Measurements from ENCODE around the gene TIGD4. TPM values are rescaled to one million over a fixed set of nuclear protein-coding genes. Genes with fewer than 3 reads are reported as not detected.

Gene TIGD4
- total and polyA plus RNA-seq, 2 of the 8 experiments (the other 6 are each of a cell fraction or from before 2014, with no cell fraction given), result 0.42 to 2.3 TPM

DNA sequence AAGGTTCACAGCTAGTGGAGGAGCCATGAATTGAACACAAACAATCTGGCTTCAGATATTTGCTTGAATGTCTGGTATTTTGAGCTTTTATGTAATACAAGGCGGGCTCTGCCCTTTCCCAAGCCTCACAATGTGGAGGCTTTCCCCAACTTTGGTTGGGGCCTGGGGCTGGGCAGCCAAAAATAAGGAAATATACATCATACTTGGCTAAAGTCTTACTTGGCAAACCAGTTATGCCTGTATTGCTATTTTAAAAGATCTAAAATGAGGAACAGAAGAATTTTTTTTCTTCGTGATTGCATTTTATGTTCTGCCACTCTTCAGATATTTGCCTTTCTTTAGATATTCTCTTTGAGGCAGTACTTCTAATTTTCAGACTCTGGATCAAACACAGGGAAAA, 26.3 kb upstream of the TIGD4 start:
- 89% methylated on average over 2 of the region's 2 CpGs; no CpG with 5 or more reads in 1 of the 2 experiments for WGBS, 2 experiments (ENCODE audit: extremely low coverage in 1 of 2, insufficient coverage in 1 of 2, insufficient read length in 1 of 2, insufficient replicate concordance in 2 of 2, low coverage in 1 of 2, low lambda C conversion rate in 2 of 2, missing lambda C conversion rate in 1 of 2)
- H3K9ac ChIP-seq (replicated peaks in 1 of 4; ENCODE audit: extremely low read depth in 1 of 4, low read depth in 3 of 4, low read length in 3 of 4), result no peak overlapping the region
- no peak overlapping the region for H2AFZ ChIP-seq (ENCODE audit: low read length)
- ChIA-PET POLR2A (ENCODE audit: partially characterized antibody) (no interaction called here), CTCF (ENCODE audit: partially characterized antibody) (interaction anchor here (0.6 to 1.2 kb wide), 4 partner anchors 22 to 627 kb away, joined by 3 to 5 read pairs (median 4); no protein-coding TSS in a partner anchor)
- H3K23me2 ChIP-seq (ENCODE audit: low read depth, low read length), result no peaks in the 10 kb centered on the region
- H2BK5ac ChIP-seq (ENCODE audit: low read depth, low read length), result no peak overlapping the region
- H3K79me1 ChIP-seq (ENCODE audit: low read depth, low read length), result no peaks in the 10 kb centered on the region; the same call in 1 of the 2 replicates
- H3K27ac ChIP-seq (ENCODE audit: low read depth, low read length), result no peak overlapping the region
- no peak overlapping the region for H3K18ac ChIP-seq (ENCODE audit: extremely low read depth, low read length)
- H4K20me1 ChIP-seq (replicated peaks in 1 of 2; ENCODE audit: control insufficient read depth in 1 of 2, insufficient read depth in 2 of 2, low read length in 2 of 2), result no peaks in the 10 kb centered on the region
- H3K4me3 ChIP-seq (ENCODE audit: extremely low read depth in 1 of 4, insufficient read depth in 2 of 4, low read depth in 3 of 4, low read length in 4 of 4), result no peak overlapping the region
- no peak overlapping the region for H3K56ac ChIP-seq (replicated peaks; ENCODE audit: insufficient read length, low read depth, low read length)
- H3K79me2 ChIP-seq (ENCODE audit: control insufficient read depth in 1 of 2, insufficient read depth in 2 of 2, low read length in 2 of 2), result peaks cover 0 to 65% of the 10 kb centered on the region in 2 experiments; a peak in 2 of 4 replicates
- H2BK12ac ChIP-seq (ENCODE audit: low read depth, low read length), result no peak overlapping the region
- H4K91ac ChIP-seq (replicated peaks; ENCODE audit: insufficient read length, low read length), result no peak overlapping the region
- H3K4me2 ChIP-seq (ENCODE audit: insufficient read depth in 1 of 2, low read depth in 2 of 2, low read length in 2 of 2), result no peak overlapping the region
- H2BK120ac ChIP-seq (replicated peaks; ENCODE audit: low read depth, low read length), result no peak overlapping the region
- TF ChIP-seq SAP30 (IDR thresholded peaks at IDR 0.05; ENCODE audit: insufficient read depth, insufficient replicate concordance, low read length), result no peak
- TF ChIP-seq TBP (IDR thresholded peaks at IDR 0.05; ENCODE audit: low read depth, low read length), result no peak
- TF ChIP-seq CTBP2 (IDR thresholded peaks at IDR 0.05; ENCODE audit: borderline replicate concordance, insufficient read depth, insufficient read length, low read length), result no peak
- TF ChIP-seq CBX8 (IDR thresholded peaks at IDR 0.05; ENCODE audit: borderline replicate concordance, low read depth, low read length), result no peak
- TF ChIP-seq SIN3A (conservative IDR thresholded peaks at IDR 0.05 in 1 of 2, IDR thresholded peaks at IDR 0.05 in 1 of 2; ENCODE audit: low read depth in 1 of 2, low read length in 2 of 2), result no peak
- no peak for TF ChIP-seq ZNF274 (IDR thresholded peaks at IDR 0.05; ENCODE audit: borderline replicate concordance, extremely low read depth, low read length)
- no peak for TF ChIP-seq CHD2 (IDR thresholded peaks at IDR 0.05; ENCODE audit: low read length)
- no peak for TF ChIP-seq EGR1 (IDR thresholded peaks at IDR 0.05; ENCODE audit: borderline replicate concordance, low read depth, low read length)
- FAIRE-seq (no peak), DNase-seq (ENCODE audit: low read depth in 1 of 2, low spot score in 2 of 2) (no peak)
- H2BK15ac ChIP-seq (ENCODE audit: low read length), result no peak overlapping the region
- no peak overlapping the region for H4K5ac ChIP-seq (ENCODE audit: insufficient read length, low read depth, low read length)
- H3K4ac ChIP-seq (replicated peaks; ENCODE audit: insufficient read length, low read depth, low read length), result no peak overlapping the region
- H2BK20ac ChIP-seq (ENCODE audit: low read length), result no peak overlapping the region
- H3K4me1 ChIP-seq (replicated peaks in 1 of 4; ENCODE audit: control insufficient read depth in 3 of 4, insufficient read depth in 4 of 4, low read length in 3 of 4), result peaks cover 0 to 12% (median 0%) of the 10 kb centered on the region in 4 experiments; a peak in 2 of 7 replicates
- H3K27me3 ChIP-seq (replicated peaks in 1 of 4; ENCODE audit: control insufficient read depth in 3 of 4, extremely low read depth in 1 of 4, insufficient read depth in 3 of 4, low read length in 3 of 4), result no peaks in the 10 kb centered on the region
- no peak overlapping the region for H3K14ac ChIP-seq (ENCODE audit: insufficient read length)
- H3K36me3 ChIP-seq (ENCODE audit: control insufficient read depth in 2 of 4, insufficient read depth in 4 of 4, low read length in 3 of 4), result peaks cover 0 to 2% (median 0%) of the 10 kb centered on the region in 4 experiments; a peak in 1 of 8 replicates
- no peaks in the 10 kb centered on the region for H3K9me3 ChIP-seq (ENCODE audit: insufficient read depth in 2 of 2, low read depth in 1 of 2, low read length in 1 of 2)
- H3K23ac ChIP-seq (ENCODE audit: insufficient read length), result no peak overlapping the region
- no peak overlapping the region for H4K8ac ChIP-seq (ENCODE audit: extremely low read depth, insufficient read depth, low read length)
- H2AK5ac ChIP-seq (ENCODE audit: low read depth, low read length), result no peak overlapping the region
